AG04450 (cell line): ENCODE results near the gene RPS17. TPM values are rescaled to one million over a fixed set of nuclear protein-coding genes. Genes with fewer than 3 reads are reported as not detected.

Experiments
- CTCF ChIA-PET: fragments of 300-600, 350-600 bp; formaldehyde crosslinking; extraction: SDS; loops from one replicate; lab custom pipeline; 2022; ENCODE audit warnings: antibody characterized with exemption, inconsistent platforms; lab: Charles Lee
- POLR2A ChIA-PET: fragments of 350-600 bp; formaldehyde crosslinking; extraction: SDS; loops from one replicate; lab custom pipeline; 2021; ENCODE audit warnings: antibody characterized with exemption, inconsistent platforms; lab: Yijun Ruan, JAX
- DNase-seq: peaks from one replicate; pipeline ENCODE4 v3.0.0-alpha.2; 2011; ENCODE audit warnings: low read depth, low spot score
- H3K27ac ChIP-seq: one replicate; pipeline ENCODE4 v1.5.1; 2012; ENCODE audit warnings: low read depth, low read length, control low read depth
- H3K27me3 ChIP-seq: one replicate; pipeline ENCODE4 v1.6.0; 2012; ENCODE audit warnings: low read length; ENCODE audit not compliant: control insufficient read depth, insufficient read depth
- H3K4me3 ChIP-seq: 2 replicates; pipeline ENCODE4 v1.5.1; 2011; ENCODE audit warnings: mild to moderate bottlenecking, low read depth, low read length, control low read depth
- H3K9me3 ChIP-seq: 2 replicates; pipeline ENCODE4 v1.5.1; 2012; ENCODE audit warnings: low read length; ENCODE audit not compliant: control insufficient read depth, insufficient read depth
- CTCF ChIP-seq: IDR thresholded peaks from 2 replicates; pipeline ENCODE4 v1.5.1; 2011; ENCODE audit warnings: low read depth, low read length, control low read depth, inconsistent platforms
- polyA minus RNA-seq: library from RNA; depleted of rRNA, polyadenylated mRNA; stranded (reverse); fragments of >200 nt; gene quantifications from 2 replicates; pipeline ENCODE4 v1.2.3, GENCODE V29; 2011; rRNA and poly(A)+ RNA removed
- polyA plus RNA-seq: library from polyadenylated mRNA; depleted of rRNA; stranded (reverse); fragments of >200 nt; gene quantifications from 2 replicates; pipeline ENCODE4 v1.2.3, GENCODE V29; 2011; rRNA removed

RPS17 gene
- 4,215 and 4,363 TPM in 2 replicates for polyA plus RNA-seq
- 745 and 784 TPM in 2 replicates for polyA minus RNA-seq

GRCh38 chr15:82540055-82540983 is at the start of gene RPS17:
TSS of gene RPS17 (minus strand) at chr15:82540457. CDS start at chr15:82540428, 29 bp downstream.
- Histone ChIP-seq H3K4me3 (peak within 1 kb of the TSS; percentile 99), H3K9me3 (peaks cover 2% of the 10 kb centered on the region; the same call in 1 of the 2 replicates), H3K27me3 (no peaks in the 10 kb centered on the region), H3K27ac (peak within 1 kb of the TSS; percentile 91)
- ChIA-PET CTCF (interaction anchor here (0.6 to 3.1 kb wide), 22 partner anchors 9 to 460 kb away, joined by 3 to 23 read pairs (median 4); no protein-coding TSS in a partner anchor), POLR2A (interaction anchor here (0.6 to 2.4 kb wide), 17 partner anchors 9 to 572 kb away, joined by 3 to 22 read pairs (median 5); partner anchors contain the start of genes AP3B2, BTBD1, C15orf40 and RAMAC)
- peak; percentile 89 for DNase-seq
- peak; percentile 96 for TF ChIP-seq CTCF

- H3K4me3 ChIP-seq, result no peak overlapping the region
- CTCF ChIA-PET, result no interaction called here
- DNase-seq, result no peak
- no peak overlapping the region for H3K27ac ChIP-seq
- POLR2A ChIA-PET, result no interaction called here
- no peak for TF ChIP-seq CTCF
- H3K9me3 ChIP-seq, result no peaks in the 10 kb centered on the region
- peaks cover 4% of the 10 kb centered on the region for H3K27me3 ChIP-seq
Observed at GRCh38 chr15:82587805-82588204, 47.5 kb upstream of the RPS17 start.

- ChIA-PET CTCF (interaction anchor here (1.0 kb wide), 1 partner anchor 264 kb away, joined by 3 read pairs; no protein-coding TSS in a partner anchor), POLR2A (interaction anchor here (0.6 kb wide), 1 partner anchor 41 kb away, joined by 3 read pairs; no protein-coding TSS in a partner anchor)
- peak; percentile 17; the same call in 1 of the 2 replicates for TF ChIP-seq CTCF
- Histone ChIP-seq H3K9me3 (no peaks in the 10 kb centered on the region), H3K27me3 (peaks cover 6% of the 10 kb centered on the region), H3K27ac (no peak overlapping the region), H3K4me3 (no peak overlapping the region)
- DNase-seq, result no peak
Observed at GRCh38 chr15:82585072-82585471, 44.8 kb upstream of the RPS17 start.

- peaks cover 2% of the 10 kb centered on the region for H3K27me3 ChIP-seq
- ChIA-PET POLR2A (no interaction called here), CTCF (no interaction called here)
- no peak for TF ChIP-seq CTCF
- H3K27ac ChIP-seq, result no peak overlapping the region
- H3K9me3 ChIP-seq, result no peaks in the 10 kb centered on the region
- H3K4me3 ChIP-seq, result no peak overlapping the region
- DNase-seq, result no peak
Observed at GRCh38 chr15:82580713-82581112, 40.5 kb upstream of the RPS17 start.
